GM12875 (cell line): ENCODE measurements around the gene TAL1.

Experiments
- H3K4me3 ChIP-seq: one replicate; pipeline ENCODE4 v1.5.1; 2011; ENCODE audit warnings: low read depth, low read length, control low read depth
- CTCF ChIP-seq: IDR thresholded peaks from 2 replicates; pipeline ENCODE4 v1.5.1; 2011; ENCODE audit warnings: low read depth, mild to moderate bottlenecking, control low read depth, inconsistent platforms, low read length, moderate library complexity, borderline replicate concordance; ENCODE audit not compliant: insufficient read depth

The TAL1 gene

DNA sequence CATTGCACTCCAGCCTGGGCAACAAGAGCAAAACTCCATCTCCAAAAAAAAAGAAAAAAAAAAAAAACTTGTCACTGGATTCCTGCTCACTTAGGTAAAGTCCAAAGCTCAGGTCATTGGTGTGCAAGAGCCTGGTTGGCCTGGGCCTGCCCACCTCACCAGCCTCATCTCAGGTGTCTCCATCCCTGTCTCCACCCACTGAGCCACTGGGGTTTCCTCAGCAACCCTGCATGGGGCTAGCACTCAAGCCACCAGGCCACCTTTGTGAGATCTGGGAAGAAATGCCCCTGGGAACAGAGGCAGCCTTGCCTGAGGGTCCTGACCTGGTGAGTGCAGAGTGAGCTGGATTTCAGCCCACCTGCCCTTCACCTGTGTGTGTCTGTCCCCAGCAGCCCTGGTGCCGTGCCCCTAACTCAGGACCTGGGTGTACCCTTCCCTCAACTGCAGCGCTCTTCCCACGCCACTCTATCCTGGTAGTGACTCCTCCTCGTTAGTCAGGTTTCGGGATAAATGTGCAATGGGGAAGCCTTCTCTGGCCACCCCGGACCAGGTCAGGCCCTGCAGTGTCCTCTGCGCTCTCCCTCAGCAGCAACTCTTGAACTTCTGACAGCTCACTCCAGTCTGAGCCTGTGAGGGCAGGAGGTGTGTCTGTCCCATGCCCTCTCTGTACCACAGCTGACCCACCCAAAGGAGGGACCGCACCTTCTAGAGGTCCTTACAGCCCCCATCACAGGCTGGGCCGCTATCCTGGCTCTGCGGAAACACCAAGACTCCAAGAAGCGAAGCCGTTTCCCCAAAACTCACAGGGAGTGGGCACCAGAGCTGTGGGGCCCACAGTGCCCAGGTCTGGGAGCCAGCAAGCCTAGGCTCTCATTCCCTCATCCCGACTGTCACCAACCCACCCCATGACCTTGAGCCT is 45.5 kb downstream of the TAL1 start:
- no peak for TF ChIP-seq CTCF
- no peak overlapping the region for H3K4me3 ChIP-seq

GRCh38 chr1:47184822-47185677 is 47.0 kb downstream of the TAL1 start:
- H3K4me3 ChIP-seq, result no peak overlapping the region
- TF ChIP-seq CTCF, result no peak

DNA sequence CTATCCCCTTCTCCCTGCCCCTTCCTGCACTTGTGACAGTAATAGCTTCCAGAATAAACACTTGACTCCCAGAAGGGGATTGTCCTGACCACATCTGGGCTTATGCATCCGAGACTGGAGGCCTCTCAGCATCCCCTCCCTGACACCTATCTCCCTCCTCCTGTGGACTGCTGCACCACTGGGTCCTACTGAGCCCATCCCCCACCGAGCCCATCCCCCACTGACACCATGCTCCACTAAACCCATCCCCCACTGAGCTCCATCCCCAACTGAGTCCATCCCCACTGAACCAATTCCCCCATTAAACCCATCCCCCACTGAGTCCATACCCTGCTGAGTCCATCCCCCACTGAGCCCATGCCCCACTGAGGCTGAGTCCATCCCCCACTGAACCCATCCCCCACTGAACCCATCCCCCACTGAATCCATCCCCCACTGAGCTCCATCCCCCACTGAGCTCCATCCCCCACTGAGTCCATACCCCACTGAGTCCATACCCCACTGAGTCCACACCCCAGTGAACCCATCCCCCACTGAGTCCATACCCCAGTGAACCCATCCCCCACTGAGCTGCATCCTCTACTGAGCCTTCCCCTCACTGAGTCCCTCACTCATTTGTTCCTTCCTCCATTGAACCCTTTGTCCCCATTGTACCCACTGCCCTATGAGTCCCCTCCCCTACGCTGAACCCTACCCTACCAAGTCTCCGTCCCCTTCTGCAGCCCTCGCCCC is 47.8 kb downstream of the TAL1 start:
- no peak overlapping the region for H3K4me3 ChIP-seq
- TF ChIP-seq CTCF, result no peak

DNA sequence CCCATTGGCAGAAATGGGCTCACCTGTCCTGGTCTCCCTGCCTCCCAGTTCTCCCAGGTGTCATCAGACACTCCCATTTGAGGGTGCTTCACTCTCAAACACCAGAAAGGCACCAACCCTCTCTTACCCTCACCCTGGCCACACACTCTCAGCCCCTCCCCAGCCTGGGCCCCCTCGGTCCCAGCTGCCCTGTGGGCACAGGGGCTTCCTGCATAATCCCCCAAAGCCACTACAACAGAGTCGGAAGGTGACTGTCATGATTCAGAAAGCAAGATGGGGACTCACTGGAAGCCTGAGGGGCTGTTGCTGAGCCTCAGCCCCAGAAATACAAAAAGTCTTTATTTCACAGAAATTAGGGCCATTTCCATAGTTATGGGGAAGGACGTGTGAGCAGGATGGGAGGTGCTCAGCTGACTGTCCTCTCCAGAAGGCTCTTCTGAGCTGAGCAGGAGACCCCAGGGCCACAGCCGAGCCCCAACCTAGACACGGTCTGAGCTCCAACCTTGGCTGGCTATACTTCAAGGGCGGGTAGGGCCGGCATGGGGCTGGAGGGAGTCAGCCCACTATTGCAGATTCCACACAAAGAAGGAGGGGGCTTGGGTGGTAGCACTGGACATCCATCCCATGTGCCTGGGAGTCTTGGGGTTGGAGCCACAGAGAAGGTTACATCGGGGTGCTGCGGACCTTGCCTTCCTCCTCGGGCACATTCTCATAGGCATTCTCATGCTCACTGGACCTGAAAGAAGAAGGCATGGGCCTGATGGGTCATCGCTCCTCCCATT is 48.5 kb downstream of the TAL1 start:
- no peak overlapping the region for H3K4me3 ChIP-seq
- TF ChIP-seq CTCF, result no peak

DNA sequence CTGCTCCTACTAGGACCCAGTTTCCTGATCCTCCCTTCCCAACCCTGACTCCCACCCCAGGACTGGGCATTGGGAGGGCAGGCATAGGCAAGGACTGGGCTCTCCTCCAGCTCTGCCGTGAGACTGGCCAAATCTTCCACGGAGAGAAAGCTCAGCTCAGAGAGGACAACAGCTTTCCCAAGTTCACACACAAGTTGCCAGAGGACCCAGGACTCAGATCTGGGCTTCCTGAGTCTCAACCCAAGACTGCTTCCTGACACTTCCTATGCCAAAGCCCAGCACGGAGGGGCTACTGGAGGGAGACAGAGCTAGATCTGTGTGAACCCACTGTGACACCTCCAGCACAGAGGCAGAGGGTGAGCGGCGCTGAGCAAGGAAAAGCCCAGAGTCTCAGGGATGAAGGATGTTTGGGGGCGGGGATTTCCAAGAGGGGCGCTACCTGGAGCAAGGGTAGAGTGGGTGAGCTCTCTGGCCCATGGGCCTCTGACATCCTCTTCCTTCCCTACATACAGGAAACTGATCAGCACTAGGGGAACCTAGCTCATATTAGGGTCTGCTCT is 49.3 kb downstream of the TAL1 start:
- no peak for TF ChIP-seq CTCF
- no peak overlapping the region for H3K4me3 ChIP-seq

DNA sequence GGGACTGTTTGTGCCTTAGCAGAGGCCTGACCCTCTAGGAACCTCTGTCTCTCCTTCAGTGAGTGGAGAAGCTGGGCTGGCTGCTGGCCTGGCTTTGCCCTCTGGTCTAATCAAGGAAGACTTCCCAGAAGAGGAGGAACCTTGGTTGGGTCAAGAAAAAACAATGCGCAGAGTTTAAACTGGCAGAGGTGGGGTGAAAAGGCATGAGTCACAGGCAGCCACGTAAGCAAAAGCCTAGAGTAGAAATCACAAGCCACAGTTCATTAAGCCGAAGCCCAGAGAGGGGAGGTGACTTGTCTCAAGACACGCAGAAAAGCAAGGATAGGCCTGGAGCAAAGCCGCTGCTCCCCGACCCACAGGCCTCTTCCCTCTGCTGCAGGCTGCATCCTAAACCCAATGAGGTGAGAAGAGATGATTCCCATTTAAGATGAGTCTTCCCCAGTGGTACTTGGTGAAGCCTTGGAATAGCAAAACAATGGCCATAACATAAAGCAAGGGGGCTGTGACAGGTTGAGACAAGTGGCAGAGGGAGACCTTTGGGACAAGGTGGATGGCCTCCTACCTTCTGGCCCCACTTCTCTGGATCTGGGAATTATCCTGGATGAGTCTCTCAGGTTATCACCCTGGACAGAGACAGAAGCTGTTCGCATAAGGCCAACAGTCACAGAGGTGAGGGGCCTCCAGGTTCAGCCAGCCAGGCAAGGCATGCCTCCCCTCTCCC is 49.9 kb downstream of the TAL1 start:
- no peak for TF ChIP-seq CTCF

More for the DNA sequence above, 49.9 kb downstream of the TAL1 start:
- H3K4me3 ChIP-seq, result no peak overlapping the region
